HL-60 (cell line): Measurements from ENCODE around the gene DCHS1.

Experiments
- DNase-seq, 2 experiments: peaks; one replicate each; pipeline ENCODE4 v3.0.0-alpha.2; 2010 to 2020; ENCODE audit warnings: low read depth in 1 of 2, low spot score in 1 of 2
- H3K27ac ChIP-seq: fragments of 250-450 bp; sonication (Bioruptor Pico); replicated peaks from 2 replicates; pipeline ENCODE4 v1.5.1; 2020; ENCODE audit warnings: mild to moderate bottlenecking, moderate library complexity
- H3K27me3 ChIP-seq: fragments of 250-450 bp; sonication (Bioruptor Pico); 2 replicates; pipeline ENCODE4 v1.5.1; 2021; ENCODE audit warnings: mild to moderate bottlenecking, moderate library complexity; ENCODE audit not compliant: insufficient read depth, poor library complexity, severe bottlenecking
- H3K4me3 ChIP-seq: replicated peaks from 2 replicates; pipeline ENCODE4 v1.5.1; 2011; ENCODE audit warnings: mild to moderate bottlenecking, control low read depth, low read length; ENCODE audit not compliant: insufficient read depth
- CTCF ChIP-seq: IDR thresholded peaks from one replicate; pipeline ENCODE4 v1.5.1; 2011; ENCODE audit warnings: low read length, control low read depth, inconsistent platforms; ENCODE audit not compliant: insufficient read depth
- GABPA ChIP-seq: IDR thresholded peaks from 2 replicates; pipeline ENCODE4 v1.6.1; 2012; ENCODE audit warnings: low read depth
- POLR2AphosphoS5 ChIP-seq: IDR thresholded peaks from 2 replicates; pipeline ENCODE4 v1.6.1; 2012; ENCODE audit warnings: low read depth
- REST ChIP-seq: IDR thresholded peaks from 2 replicates; pipeline ENCODE4 v1.6.1; 2012; ENCODE audit warnings: low read depth; ENCODE audit not compliant: insufficient replicate concordance
- SPI1 ChIP-seq: IDR thresholded peaks from 2 replicates; pipeline ENCODE4 v1.6.1; 2012; ENCODE audit warnings: low read depth, mild to moderate bottlenecking, borderline replicate concordance

Gene DCHS1

GRCh38 chr11:6576471-6577373 lies 78.9 kb downstream of the DCHS1 start:
- H3K27ac ChIP-seq: no peak overlapping the region
- no peak overlapping the region for H3K4me3 ChIP-seq
- DNase-seq: peak; percentile 17 to 45
- no peak for TF ChIP-seq CTCF
- TF ChIP-seq REST: no peak
- TF ChIP-seq GABPA: no peak
- TF ChIP-seq SPI1: no peak
- TF ChIP-seq POLR2AphosphoS5: no peak
- H3K27me3 ChIP-seq: no peaks in the 10 kb centered on the region

GRCh38 chr11:6574816-6575715 lies 80.5 kb downstream of the DCHS1 start:
- H3K27ac ChIP-seq: no peak overlapping the region
- no peaks in the 10 kb centered on the region for H3K27me3 ChIP-seq
- TF ChIP-seq POLR2AphosphoS5: no peak
- no peak for TF ChIP-seq REST
- TF ChIP-seq CTCF: no peak
- TF ChIP-seq SPI1: no peak
- no peak for TF ChIP-seq GABPA
- no peak overlapping the region for H3K4me3 ChIP-seq
- no peak for DNase-seq

- Histone ChIP-seq H3K27ac (no peak overlapping the region), H3K27me3 (no peaks in the 10 kb centered on the region), H3K4me3 (no peak overlapping the region)
- no peak for TF ChIP-seq POLR2AphosphoS5
- TF ChIP-seq GABPA: no peak
- no peak for TF ChIP-seq CTCF
- TF ChIP-seq REST: no peak
- no peak for TF ChIP-seq SPI1
- DNase-seq: no peak
These were observed 83.4 kb downstream of the DCHS1 start for GRCh38 chr11:6572215-6572614.
